AG04450 (cell line): Measurements from ENCODE around the gene TENT5C. TPM values are rescaled to one million over a fixed set of nuclear protein-coding genes. Genes with fewer than 3 reads are reported as not detected.

ENCODE experiments used
- CTCF ChIA-PET: fragments of 300-600, 350-600 bp; formaldehyde crosslinking; extraction: SDS; loops from one replicate; lab custom pipeline; 2022; ENCODE audit warnings: antibody characterized with exemption, inconsistent platforms; lab: Charles Lee
- POLR2A ChIA-PET: fragments of 350-600 bp; formaldehyde crosslinking; extraction: SDS; loops from one replicate; lab custom pipeline; 2021; ENCODE audit warnings: antibody characterized with exemption, inconsistent platforms; lab: Yijun Ruan, JAX
- DNase-seq: peaks from one replicate; pipeline ENCODE4 v3.0.0-alpha.2; 2011; ENCODE audit warnings: low read depth, low spot score
- H3K27ac ChIP-seq: one replicate; pipeline ENCODE4 v1.5.1; 2012; ENCODE audit warnings: low read depth, low read length, control low read depth
- H3K27me3 ChIP-seq: one replicate; pipeline ENCODE4 v1.6.0; 2012; ENCODE audit warnings: low read length; ENCODE audit not compliant: control insufficient read depth, insufficient read depth
- H3K4me3 ChIP-seq: 2 replicates; pipeline ENCODE4 v1.5.1; 2011; ENCODE audit warnings: mild to moderate bottlenecking, low read depth, low read length, control low read depth
- H3K9me3 ChIP-seq: 2 replicates; pipeline ENCODE4 v1.5.1; 2012; ENCODE audit warnings: low read length; ENCODE audit not compliant: control insufficient read depth, insufficient read depth
- CTCF ChIP-seq: IDR thresholded peaks from 2 replicates; pipeline ENCODE4 v1.5.1; 2011; ENCODE audit warnings: low read depth, low read length, control low read depth, inconsistent platforms
- polyA plus RNA-seq: library from polyadenylated mRNA; depleted of rRNA; stranded (reverse); fragments of >200 nt; gene quantifications from 2 replicates; pipeline ENCODE4 v1.2.3, GENCODE V29; 2011

Gene TENT5C
- polyA plus RNA-seq, 1 experiment, result 29.2 TPM

- ChIA-PET POLR2A (interaction anchor here (0.7 to 1.5 kb wide), 2 partner anchors 9 to 49 kb away, joined by 3 to 5 read pairs; no protein-coding TSS in a partner anchor), CTCF (no interaction called here)
- H3K27ac ChIP-seq, result no peak overlapping the region
- H3K27me3 ChIP-seq, result no peaks in the 10 kb centered on the region
- no peak for TF ChIP-seq CTCF
- H3K9me3 ChIP-seq, result no peaks in the 10 kb centered on the region
- no peak for DNase-seq
- no peak overlapping the region for H3K4me3 ChIP-seq
Observed at GRCh38 chr1:117655220-117655577, 49.4 kb downstream of the TENT5C start.

DNA sequence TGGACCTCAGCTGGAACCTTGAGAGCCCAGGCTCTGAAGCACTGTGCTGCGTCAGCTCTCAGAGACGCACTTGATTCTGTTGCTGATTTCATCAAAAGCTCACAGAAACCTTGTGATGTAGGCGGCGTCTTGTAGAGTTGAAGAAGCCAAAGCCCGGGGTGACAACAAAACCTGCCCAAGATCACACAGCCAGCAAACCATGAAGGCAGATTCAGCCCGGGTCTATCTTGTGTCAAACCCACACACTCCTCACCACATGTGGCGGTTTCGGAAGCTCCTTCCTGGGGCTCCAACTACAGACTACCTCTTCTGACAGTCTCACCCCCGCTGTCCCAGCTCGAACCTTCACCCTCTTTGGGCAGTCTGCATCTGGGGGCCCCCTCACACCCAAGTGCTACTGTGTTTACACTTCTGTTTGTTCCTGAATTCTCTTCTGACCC, 50.4 kb downstream of the TENT5C start:
- ChIA-PET POLR2A (interaction anchor here (1.5 kb wide), 2 partner anchors 40 to 50 kb away, joined by 4 to 5 read pairs; no protein-coding TSS in a partner anchor), CTCF (interaction anchor here (0.8 to 1.6 kb wide), 4 partner anchors 41 to 121 kb away, joined by 3 to 6 read pairs (median 4); no protein-coding TSS in a partner anchor)
- DNase-seq, result no peak
- H3K27me3 ChIP-seq, result no peaks in the 10 kb centered on the region
- H3K4me3 ChIP-seq, result no peak overlapping the region
- TF ChIP-seq CTCF, result no peak
- H3K27ac ChIP-seq, result no peak overlapping the region
- H3K9me3 ChIP-seq, result no peaks in the 10 kb centered on the region

DNA sequence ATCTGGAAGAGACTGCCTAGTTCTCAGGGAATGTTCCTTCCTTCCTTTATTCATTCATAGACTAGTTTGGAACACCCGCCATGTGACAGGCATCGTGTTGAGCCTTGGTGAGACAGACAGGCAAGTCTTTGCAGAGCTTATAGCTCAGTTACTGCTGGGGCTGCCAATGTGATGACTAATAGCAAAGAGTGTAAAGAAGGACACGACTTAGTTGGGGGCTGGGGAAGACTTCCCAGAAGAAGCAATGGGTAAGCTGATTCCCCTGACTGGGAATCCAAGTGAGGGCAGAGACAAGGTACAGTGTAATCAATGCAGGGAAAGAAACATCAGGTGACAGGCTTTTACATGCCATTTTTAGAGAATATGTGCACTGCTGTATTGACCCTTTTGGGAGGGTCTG, 51.2 kb downstream of the TENT5C start:
- DNase-seq, result peak; percentile 57
- no peak for TF ChIP-seq CTCF
- H3K4me3 ChIP-seq, result no peak overlapping the region
- ChIA-PET POLR2A (interaction anchor here (1.5 kb wide), 1 partner anchor 39 kb away, joined by 4 read pairs; no protein-coding TSS in a partner anchor), CTCF (interaction anchor here (0.7 to 1.6 kb wide), 7 partner anchors 44 to 528 kb away, joined by 3 to 6 read pairs (median 3); no protein-coding TSS in a partner anchor)
- no peak overlapping the region for H3K27ac ChIP-seq
- H3K9me3 ChIP-seq, result no peaks in the 10 kb centered on the region
- H3K27me3 ChIP-seq, result no peaks in the 10 kb centered on the region

GRCh38 chr1:117657949-117658660, 52.3 kb downstream of the TENT5C start:
- no peak for DNase-seq
- ChIA-PET POLR2A (no interaction called here), CTCF (interaction anchor here (0.7 to 1.2 kb wide), 3 partner anchors 123 to 271 kb away, joined by 3 read pairs; partner anchors contain the start of gene GDAP2)
- 0 out of 2 replicates have a peak, but pooled peaks cover 3% of the 10 kb centered on the region for H3K9me3 ChIP-seq
- no peaks in the 10 kb centered on the region for H3K27me3 ChIP-seq
- TF ChIP-seq CTCF, result no peak
- H3K4me3 ChIP-seq, result no peak overlapping the region
- no peak overlapping the region for H3K27ac ChIP-seq

GRCh38 chr1:117658676-117659075, 52.8 kb downstream of the TENT5C start:
- H3K27ac ChIP-seq, result no peak overlapping the region
- H3K27me3 ChIP-seq, result no peaks in the 10 kb centered on the region
- no peak overlapping the region for H3K4me3 ChIP-seq
- ChIA-PET CTCF (no interaction called here), POLR2A (no interaction called here)
- TF ChIP-seq CTCF, result no peak
- no peak for DNase-seq
- H3K9me3 ChIP-seq, result 0 out of 2 replicates have a peak, but pooled peaks cover 3% of the 10 kb centered on the region
